Measurements from ENCODE around the gene LDLRAD4.

Gene LDLRAD4

GRCh38 chr18:13613591-13614501, 395.3 kb downstream of the LDLRAD4 start:
- DNase-seq (ENCODE audit: low read depth): no peak
- H3K4me3 ChIP-seq (ENCODE audit: low read depth, low read length): no peak overlapping the region

- no peak overlapping the region for H3K4me3 ChIP-seq (ENCODE audit: low read depth, low read length)
- DNase-seq (ENCODE audit: low read depth): no peak
These were observed 396.2 kb downstream of the LDLRAD4 start for GRCh38 chr18:13614641-13615288.

GRCh38 chr18:13615432-13615861, 396.9 kb downstream of the LDLRAD4 start:
- H3K4me3 ChIP-seq (ENCODE audit: low read depth, low read length): no peak overlapping the region
- DNase-seq (ENCODE audit: low read depth): no peak

- no peak overlapping the region for H3K4me3 ChIP-seq (ENCODE audit: low read depth, low read length)
- DNase-seq (ENCODE audit: low read depth): no peak
These were observed 397.5 kb downstream of the LDLRAD4 start for GRCh38 chr18:13616041-13616440.

- H3K4me3 ChIP-seq (ENCODE audit: low read depth, low read length): no peak overlapping the region
- no peak for DNase-seq (ENCODE audit: low read depth)
These were observed 398.0 kb downstream of the LDLRAD4 start for GRCh38 chr18:13616525-13617035.

GRCh38 chr18:13617826-13618515, 399.4 kb downstream of the LDLRAD4 start:
- no peak for DNase-seq (ENCODE audit: low read depth)
- no peak overlapping the region for H3K4me3 ChIP-seq (ENCODE audit: low read depth, low read length)

GRCh38 chr18:13618760-13619438, 400.3 kb downstream of the LDLRAD4 start:
- no peak for DNase-seq (ENCODE audit: low read depth)
- H3K4me3 ChIP-seq (ENCODE audit: low read depth, low read length): no peak overlapping the region

- DNase-seq (ENCODE audit: low read depth): no peak
- H3K4me3 ChIP-seq (ENCODE audit: low read depth, low read length): no peak overlapping the region
These were observed 401.1 kb downstream of the LDLRAD4 start for GRCh38 chr18:13619505-13620205.

GRCh38 chr18:13620206-13620672, 401.7 kb downstream of the LDLRAD4 start:
- no peak for DNase-seq (ENCODE audit: low read depth)
- no peak overlapping the region for H3K4me3 ChIP-seq (ENCODE audit: low read depth, low read length)

GRCh38 chr18:13620818-13621445, 402.4 kb downstream of the LDLRAD4 start:
- no peak for DNase-seq (ENCODE audit: low read depth)
- no peak overlapping the region for H3K4me3 ChIP-seq (ENCODE audit: low read depth, low read length)

GRCh38 chr18:13621446-13621849, 402.9 kb downstream of the LDLRAD4 start:
- DNase-seq (ENCODE audit: low read depth): no peak
- no peak overlapping the region for H3K4me3 ChIP-seq (ENCODE audit: low read depth, low read length)

- no peak for DNase-seq (ENCODE audit: low read depth)
- H3K4me3 ChIP-seq (ENCODE audit: low read depth, low read length): no peak overlapping the region
These were observed 403.5 kb downstream of the LDLRAD4 start for GRCh38 chr18:13621886-13622619.

GRCh38 chr18:13622751-13623150, 404.2 kb downstream of the LDLRAD4 start:
- no peak overlapping the region for H3K4me3 ChIP-seq (ENCODE audit: low read depth, low read length)
- DNase-seq (ENCODE audit: low read depth): no peak

GRCh38 chr18:13623348-13623747, 404.8 kb downstream of the LDLRAD4 start:
- DNase-seq (ENCODE audit: low read depth): no peak
- no peak overlapping the region for H3K4me3 ChIP-seq (ENCODE audit: low read depth, low read length)

- DNase-seq (ENCODE audit: low read depth): no peak
- H3K4me3 ChIP-seq (ENCODE audit: low read depth, low read length): no peak overlapping the region
These were observed 405.3 kb downstream of the LDLRAD4 start for GRCh38 chr18:13623871-13624270.

GRCh38 chr18:13624563-13625237, 406.1 kb downstream of the LDLRAD4 start:
- no peak overlapping the region for H3K4me3 ChIP-seq (ENCODE audit: low read depth, low read length)
- DNase-seq (ENCODE audit: low read depth): no peak

GRCh38 chr18:13625355-13625754, 406.8 kb downstream of the LDLRAD4 start:
- no peak for DNase-seq (ENCODE audit: low read depth)
- H3K4me3 ChIP-seq (ENCODE audit: low read depth, low read length): no peak overlapping the region
